Transverse colon (tissue), 4 donors: ENCODE results near the gene EPS8. TPM values are rescaled to one million over a fixed set of nuclear protein-coding genes. Genes with fewer than 3 reads are reported as not detected.

Experiments used
- DNase-seq: peaks from one replicate; pipeline ENCODE4 v3.0.0-alpha.2; 2019
- H3K27ac ChIP-seq, 4 donors: fragments of 200-600 bp; sonication (generic); 2 replicates each; pipeline ENCODE4 v1.5.1; 2016 to 2018; ENCODE audit warnings: inconsistent platforms in 4 of 4
- H3K27me3 ChIP-seq: fragments of 200-600 bp; sonication (generic); 2 replicates; pipeline ENCODE4 v1.5.1; 2017; ENCODE audit warnings: inconsistent platforms
- H3K36me3 ChIP-seq, 4 donors: fragments of 200-600 bp; sonication (generic); 2 replicates each; pipeline ENCODE4 v1.5.1; 2017 to 2019; ENCODE audit warnings: inconsistent platforms in 4 of 4
- H3K4me1 ChIP-seq, 4 donors: fragments of 200-600 bp; sonication (generic); 2 replicates each; pipeline ENCODE4 v1.5.1; 2017 to 2020; ENCODE audit warnings: inconsistent platforms in 4 of 4
- H3K4me3 ChIP-seq, 4 donors: fragments of 200-600 bp; sonication (generic); 1 replicate in 1 of 4; 2 replicates in 3 of 4; pipeline versions ENCODE4 v1.5.1 to v1.6.1; 2017 to 2019; ENCODE audit warnings: inconsistent platforms in 4 of 4
- H3K9me3 ChIP-seq, 2 donors: fragments of 200-600 bp; sonication (generic); 2 replicates each; pipeline ENCODE4 v1.5.1; 2017 to 2019; ENCODE audit warnings: inconsistent platforms in 2 of 2
- CTCF ChIP-seq, 5 experiments: fragments of 200-600 bp in 3 of 5; fragments of 450-650 bp in 2 of 5; sonication (generic) in 3 of 5; IDR thresholded peaks; 1 replicate in 2 of 5; 2 replicates in 3 of 5; pipeline ENCODE4 v1.5.1; 2016 to 2017; ENCODE audit warnings: antibody characterized with exemption in 5 of 5, inconsistent platforms in 3 of 5, mild to moderate bottlenecking in 2 of 5, moderate library complexity in 1 of 5
- EP300 ChIP-seq: sonication (generic); formaldehyde crosslinking; IDR thresholded peaks from one replicate; pipeline ENCODE4 v1.6.1; 2017; ENCODE audit warnings: antibody characterized with exemption, low read depth
- POLR2A ChIP-seq: fragments of 450-650 bp; IDR thresholded peaks from one replicate; pipeline ENCODE4 v1.6.1; 2016; ENCODE audit warnings: antibody characterized with exemption, mild to moderate bottlenecking, moderate library complexity
- POLR2AphosphoS5 ChIP-seq, 3 donors: sonication (generic); formaldehyde crosslinking; IDR thresholded peaks; one replicate each; pipeline ENCODE4 v1.6.1; 2016; ENCODE audit warnings: antibody characterized with exemption in 3 of 3
- WGBS, 2 donors: methylation state at CpG; one replicate each; pipeline ENCODE4 v1.1.5; 2018; ENCODE audit warnings: low coverage in 1 of 2; 5-methylcytosine and 5-hydroxymethylcytosine counted together
- in situ Hi-C, 4 donors: fragments of 200-750 bp; cut with MboI; loops; one replicate each; pipeline versions ENCODE4 v1.15.0 to v1.15.1; 2017; ENCODE audit warnings: low sequenced_read_pairs in 3 of 4, low pct_ligation_motif_present in 1 of 4, low pct_unique_long_range_greater_than_20kb in 1 of 4
- intact Hi-C: fragments of 100-400 bp; cut with DNase I; formaldehyde crosslinking; loops from one replicate; pipeline ENCODE4 v1.15.1; 2023; ENCODE audit warnings: low total_unique reads
- total RNA-seq, 4 donors: library from RNA; depleted of rRNA; stranded (reverse); fragments of >200 nt; gene quantifications; one replicate each; pipeline ENCODE4 v1.1.0, GENCODE V29; 2016

EPS8 gene
- total RNA-seq, 4 donors from 2014 or later = 55.1 to 180 (median 140) TPM

DNA sequence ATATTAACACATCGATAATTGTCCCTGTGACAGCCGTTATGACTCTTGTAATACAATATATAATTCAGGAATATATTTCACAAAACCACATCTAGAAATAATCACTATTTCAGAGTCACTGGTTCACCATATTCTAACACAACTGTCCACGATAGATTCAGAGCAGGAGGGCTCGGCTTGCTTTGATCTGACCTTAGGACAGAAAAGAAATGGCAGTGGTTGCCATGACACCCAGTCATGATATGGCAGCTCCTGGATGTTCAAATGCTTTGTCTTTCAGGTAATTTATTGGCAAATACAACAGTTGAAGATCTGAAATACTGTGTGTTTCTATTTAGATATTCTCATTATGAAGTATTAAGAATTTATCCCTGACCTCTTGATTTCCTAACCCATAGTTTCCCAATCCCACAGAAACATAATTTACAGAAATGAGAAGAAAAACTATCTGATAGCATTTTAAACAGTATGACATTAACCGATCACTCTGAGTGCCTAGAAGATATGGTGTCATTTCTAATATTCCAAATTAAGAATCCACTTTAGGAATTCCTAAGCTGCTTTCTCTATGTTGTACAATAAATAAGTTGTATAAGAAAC lies 116.4 kb downstream of the EPS8 start:
- in situ Hi-C loops (no loop called here), intact Hi-C loops (no loop called here)
- no peaks in the 10 kb centered on the region for H3K36me3 ChIP-seq
- H3K4me3 ChIP-seq = no peak overlapping the region
- no peaks in the 10 kb centered on the region for H3K9me3 ChIP-seq
- no peaks in the 10 kb centered on the region for H3K27me3 ChIP-seq
- WGBS, 2 donors = 91 to 93% methylated on average over 5 of the region's 5 CpGs
- H3K27ac ChIP-seq = no peak overlapping the region
- TF ChIP-seq CTCF (IDR thresholded peaks at IDR 0.05) = no peak
- no peak for TF ChIP-seq EP300
- no peak for TF ChIP-seq POLR2A
- no peak for TF ChIP-seq POLR2AphosphoS5 (IDR thresholded peaks at IDR 0.05)
- no peak for DNase-seq
- peaks cover 0 to 23% (median 4%) of the 10 kb centered on the region in 4 donors for H3K4me1 ChIP-seq

- H3K36me3 ChIP-seq = peaks cover 0 to 7% (median 0%) of the 10 kb centered on the region in 4 donors
- H3K27me3 ChIP-seq = no peaks in the 10 kb centered on the region
- 80 to 86% methylated on average over 3 of the region's 3 CpGs for WGBS, 2 donors
- no peaks in the 10 kb centered on the region for H3K9me3 ChIP-seq
- no peak overlapping the region for H3K4me3 ChIP-seq
- H3K27ac ChIP-seq = no peak overlapping the region
- H3K4me1 ChIP-seq = peaks cover 0 to 23% (median 4%) of the 10 kb centered on the region in 4 donors
- no peak for TF ChIP-seq CTCF (IDR thresholded peaks at IDR 0.05)
- no peak for TF ChIP-seq POLR2A
- no peak for TF ChIP-seq EP300
- no peak for TF ChIP-seq POLR2AphosphoS5 (IDR thresholded peaks at IDR 0.05)
- in situ Hi-C loops = no loop called here
- no peak for DNase-seq
- intact Hi-C loops = no loop called here
Measured at GRCh38 chr12:15670756-15671155, 118.4 kb downstream of the EPS8 start.

DNA sequence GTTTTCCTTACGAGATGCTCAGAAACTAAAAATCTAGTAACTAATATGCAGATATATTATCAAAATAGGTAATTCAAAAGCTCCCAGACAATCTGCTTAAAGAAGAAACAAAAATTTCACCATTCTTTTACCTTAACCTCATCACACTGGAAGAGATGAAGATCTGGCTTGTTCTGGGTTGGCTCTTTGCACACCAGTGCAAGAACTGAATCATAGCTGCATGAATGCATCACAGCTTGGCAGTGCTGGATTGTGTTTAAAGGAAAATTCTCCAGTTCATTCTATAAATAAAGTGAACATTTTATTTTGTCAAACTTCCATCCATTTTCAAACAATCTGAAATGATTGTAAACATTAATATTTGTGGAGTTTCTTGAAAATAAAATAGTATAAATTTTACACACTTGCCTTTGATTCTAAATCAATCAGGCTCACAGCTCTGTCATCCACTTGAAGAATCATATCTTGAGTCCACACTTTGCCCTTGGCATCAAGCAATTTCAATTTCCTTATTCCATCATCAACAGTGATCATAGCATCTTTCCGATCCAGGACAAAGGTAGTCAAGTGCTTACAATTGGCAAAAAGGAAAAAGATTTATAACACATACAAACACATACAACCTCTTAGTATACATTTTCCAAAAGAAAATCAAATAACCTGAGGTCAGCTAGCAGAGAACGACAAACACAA lies 119.8 kb downstream of the EPS8 start:
- no peak for TF ChIP-seq CTCF (IDR thresholded peaks at IDR 0.05)
- no peak for TF ChIP-seq POLR2AphosphoS5 (IDR thresholded peaks at IDR 0.05)
- no peak for TF ChIP-seq EP300
- no peak for TF ChIP-seq POLR2A
- H3K4me3 ChIP-seq = no peak overlapping the region
- H3K27me3 ChIP-seq = no peaks in the 10 kb centered on the region
- 80 to 81% methylated on average over 3 of the region's 3 CpGs for WGBS, 2 donors
- H3K36me3 ChIP-seq = peaks cover 0 to 12% (median 0%) of the 10 kb centered on the region in 4 donors
- H3K27ac ChIP-seq = peak overlapping the region in 1 of 4 donors; percentile 19
- H3K9me3 ChIP-seq = no peaks in the 10 kb centered on the region
- in situ Hi-C loops (no loop called here), intact Hi-C loops (no loop called here)
- peaks cover 0 to 23% (median 4%) of the 10 kb centered on the region in 4 donors for H3K4me1 ChIP-seq
- no peak for DNase-seq

DNA sequence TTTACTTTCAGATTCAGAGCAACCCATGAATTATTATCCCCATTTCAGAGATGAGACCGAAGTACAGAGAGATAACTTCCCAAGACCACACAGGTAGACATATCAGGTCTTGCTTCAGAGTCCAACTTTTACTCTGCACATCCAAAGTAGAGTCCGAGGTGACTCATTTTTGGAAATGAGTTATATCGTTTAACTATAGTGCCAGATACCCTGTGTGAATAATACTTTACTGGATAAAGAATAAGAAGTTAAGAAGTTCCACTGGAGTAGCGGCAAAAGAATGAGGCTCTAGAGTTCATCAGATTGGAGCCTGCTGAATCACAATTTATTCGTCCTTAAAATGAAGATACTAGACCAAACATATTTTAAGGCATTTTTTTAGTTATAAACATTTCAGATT lies 124.7 kb downstream of the EPS8 start:
- no peak overlapping the region for H3K4me3 ChIP-seq
- intact Hi-C loops (no loop called here), in situ Hi-C loops (no loop called here)
- DNase-seq = no peak
- H3K4me1 ChIP-seq = peaks cover 0 to 4% (median 0%) of the 10 kb centered on the region in 4 donors
- no peaks in the 10 kb centered on the region for H3K9me3 ChIP-seq
- H3K36me3 ChIP-seq = peaks cover 0 to 22% (median 9%) of the 10 kb centered on the region in 4 donors
- no peak for TF ChIP-seq EP300
- TF ChIP-seq CTCF (IDR thresholded peaks at IDR 0.05) = no peak
- TF ChIP-seq POLR2AphosphoS5 (IDR thresholded peaks at IDR 0.05) = no peak
- TF ChIP-seq POLR2A = no peak
- no peaks in the 10 kb centered on the region for H3K27me3 ChIP-seq
- 82 to 84% methylated on average over 5 of the region's 5 CpGs for whole genome bisulfite sequencing, 2 donors
- no peak overlapping the region for H3K27ac ChIP-seq
